PFSK-1 (cell line): ENCODE measurements around the gene PSAPL1.

ENCODE experiments used
- FOXP2 ChIP-seq: optimal IDR thresholded peaks from 2 replicates; pipeline ENCODE3; 2011; ENCODE audit warnings: borderline replicate concordance, control low read depth, inconsistent platforms; ENCODE audit not compliant: insufficient read depth; ENCODE audit errors: extremely low read length, extremely low read depth
- POLR2AphosphoS5 ChIP-seq: IDR thresholded peaks from 2 replicates; pipeline ENCODE4 v1.6.1; 2012; ENCODE audit warnings: low read depth, mild to moderate bottlenecking, control low read depth, low read length, moderate library complexity
- REST ChIP-seq, 2 experiments: IDR thresholded peaks; 2 replicates each; pipeline versions ENCODE4 v1.6.1 to v1.8.0; 2011 to 2012; ENCODE audit warnings: low read depth in 2 of 2, low read length in 2 of 2, control low read depth in 1 of 2, inconsistent platforms in 1 of 2, mild to moderate bottlenecking in 1 of 2, moderate library complexity in 1 of 2; ENCODE audit not compliant: insufficient read depth in 1 of 2
- SIN3A ChIP-seq: IDR thresholded peaks from 2 replicates; pipeline ENCODE4 v1.6.1; 2012; ENCODE audit warnings: mild to moderate bottlenecking, low read length, moderate library complexity, borderline replicate concordance; ENCODE audit not compliant: insufficient read depth
- TAF1 ChIP-seq: IDR thresholded peaks from 2 replicates; pipeline ENCODE4 v1.6.1; 2012; ENCODE audit warnings: low read length, control low read depth, borderline replicate concordance; ENCODE audit not compliant: insufficient read depth

Gene PSAPL1

GRCh38 chr4:7414046-7414445 lies 20.7 kb downstream of the PSAPL1 start:
- no peak for TF ChIP-seq TAF1
- no peak for TF ChIP-seq POLR2AphosphoS5
- TF ChIP-seq REST (IDR thresholded peaks at IDR 0.05; ENCODE audit: insufficient read depth in 1 of 2, low read depth in 2 of 2, low read length in 2 of 2), result no peak
- no peak for TF ChIP-seq SIN3A
- TF ChIP-seq FOXP2, result no peak

- TF ChIP-seq FOXP2 (no peak), SIN3A (no peak), REST (IDR thresholded peaks at IDR 0.05; ENCODE audit: insufficient read depth in 1 of 2, low read depth in 2 of 2, low read length in 2 of 2) (no peak)
Observed at GRCh38 chr4:7412554-7412912, 22.2 kb downstream of the PSAPL1 start.

GRCh38 chr4:7411896-7412553 lies 22.7 kb downstream of the PSAPL1 start:
- TF ChIP-seq POLR2AphosphoS5 (no peak), SIN3A (no peak), TAF1 (no peak), REST (IDR thresholded peaks at IDR 0.05; ENCODE audit: insufficient read depth in 1 of 2, low read depth in 2 of 2, low read length in 2 of 2) (no peak), FOXP2 (no peak)

- TF ChIP-seq TAF1, result no peak
- TF ChIP-seq POLR2AphosphoS5, result no peak
- no peak for TF ChIP-seq REST (IDR thresholded peaks at IDR 0.05; ENCODE audit: insufficient read depth in 1 of 2, low read depth in 2 of 2, low read length in 2 of 2)
- TF ChIP-seq FOXP2, result no peak
- TF ChIP-seq SIN3A, result no peak
Observed at GRCh38 chr4:7411491-7411890, 23.2 kb downstream of the PSAPL1 start.

- TF ChIP-seq POLR2AphosphoS5 (no peak), SIN3A (no peak), TAF1 (no peak), FOXP2 (no peak), REST (IDR thresholded peaks at IDR 0.05; ENCODE audit: insufficient read depth in 1 of 2, low read depth in 2 of 2, low read length in 2 of 2) (no peak)
Observed at GRCh38 chr4:7410446-7410845, 24.3 kb downstream of the PSAPL1 start.
